Measurements from ENCODE around the gene FFAR4. TPM values are rescaled to one million over a fixed set of nuclear protein-coding genes. Genes with fewer than 3 reads are reported as not detected.

The FFAR4 gene
- not detected in 2 replicates for total RNA-seq

GRCh38 chr10:93566435-93567276, at the start of gene FFAR4:
Gene FFAR4, plus strand, starts transcription at chr10:93566665. Its CDS starts 56 bp downstream, at chr10:93566721.

GRCh38 chr10:93601146-93601773, 34.8 kb downstream of the FFAR4 start, which contains the start of gene RBP4:
Gene RBP4, minus strand, starts transcription at chr10:93601235. Its CDS starts 207 bp downstream, at chr10:93601028.

GRCh38 chr10:93612311-93612710, 45.8 kb downstream of the FFAR4 start, which contains the start of gene PDE6C:
Gene PDE6C, plus strand, starts transcription at chr10:93612537. Its CDS starts 189 bp downstream, at chr10:93612726.

Other genes with a start within 250 kb of the FFAR4 start
- gene MYOF, start 84.3 kb upstream of the FFAR4 start, total RNA-seq: 117 and 125 TPM in 2 replicates
- gene CEP55, start 70.1 kb upstream of the FFAR4 start, total RNA-seq: 9.0 and 9.6 TPM in 2 replicates
- gene RBP4, start 34.6 kb downstream of the FFAR4 start, total RNA-seq: 2.1 TPM in 1 of 2 replicates, not detected in the other
- gene PDE6C, start 45.9 kb downstream of the FFAR4 start, total RNA-seq: not detected in 2 replicates
- 3.1 and 3.2 TPM in 2 replicates for gene FRA10AC1, start 135.9 kb downstream of the FFAR4 start, total RNA-seq
- not detected in 2 replicates for gene LGI1, start 191.3 kb downstream of the FFAR4 start, total RNA-seq

Data from cardiac atrium fibroblast (primary cell).